Nephron (organoid): ENCODE data around the gene EPHA5.

Source experiments
- H3K27ac Mint-ChIP-seq, 3 experiments: 2 replicates each; pipeline ENCODE4 v1.8.0; 2020; ENCODE audit warnings: mixed read lengths in 3 of 3, mild to moderate bottlenecking in 2 of 3, moderate library complexity in 1 of 3
- H3K27me3 Mint-ChIP-seq: 2 replicates; pipeline ENCODE4 v1.8.0; 2021; ENCODE audit warnings: low read depth, mild to moderate bottlenecking, moderate library complexity, mixed read lengths
- H3K36me3 Mint-ChIP-seq: 2 replicates; pipeline ENCODE4 v1.8.0; 2020; ENCODE audit warnings: low read depth, mixed read lengths
- H3K4me1 Mint-ChIP-seq: 2 replicates; pipeline ENCODE4 v1.8.0; 2020; ENCODE audit warnings: mixed read lengths
- H3K4me3 Mint-ChIP-seq, 3 experiments: 2 replicates each; pipeline ENCODE4 v1.8.0; 2020; ENCODE audit warnings: mild to moderate bottlenecking in 3 of 3, mixed read lengths in 3 of 3, moderate library complexity in 2 of 3
- H3K9me3 Mint-ChIP-seq: 2 replicates; pipeline ENCODE4 v1.8.0; 2020; ENCODE audit warnings: mixed read lengths
- TF ChIP-seq, protein P1 (sequence below), 3 experiments: fragments of 200-600 bp; sonication (generic); IDR thresholded peaks; one replicate each; pipeline ENCODE4 v1.5.0; 2021; ENCODE audit warnings: antibody characterized with exemption in 3 of 3; ENCODE audit not compliant: unreplicated experiment in 3 of 3

EPHA5 gene

GRCh38 chr4:65302145-65302544 lies 368.1 kb downstream of the EPHA5 start:
- TF ChIP-seq, protein P1, sequence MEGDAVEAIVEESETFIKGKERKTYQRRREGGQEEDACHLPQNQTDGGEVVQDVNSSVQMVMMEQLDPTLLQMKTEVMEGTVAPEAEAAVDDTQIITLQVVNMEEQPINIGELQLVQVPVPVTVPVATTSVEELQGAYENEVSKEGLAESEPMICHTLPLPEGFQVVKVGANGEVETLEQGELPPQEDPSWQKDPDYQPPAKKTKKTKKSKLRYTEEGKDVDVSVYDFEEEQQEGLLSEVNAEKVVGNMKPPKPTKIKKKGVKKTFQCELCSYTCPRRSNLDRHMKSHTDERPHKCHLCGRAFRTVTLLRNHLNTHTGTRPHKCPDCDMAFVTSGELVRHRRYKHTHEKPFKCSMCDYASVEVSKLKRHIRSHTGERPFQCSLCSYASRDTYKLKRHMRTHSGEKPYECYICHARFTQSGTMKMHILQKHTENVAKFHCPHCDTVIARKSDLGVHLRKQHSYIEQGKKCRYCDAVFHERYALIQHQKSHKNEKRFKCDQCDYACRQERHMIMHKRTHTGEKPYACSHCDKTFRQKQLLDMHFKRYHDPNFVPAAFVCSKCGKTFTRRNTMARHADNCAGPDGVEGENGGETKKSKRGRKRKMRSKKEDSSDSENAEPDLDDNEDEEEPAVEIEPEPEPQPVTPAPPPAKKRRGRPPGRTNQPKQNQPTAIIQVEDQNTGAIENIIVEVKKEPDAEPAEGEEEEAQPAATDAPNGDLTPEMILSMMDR (IDR thresholded peaks at IDR 0.05; ENCODE audit: unreplicated experiment in 3 of 3): no peak
- Mint-ChIP-seq H3K27ac (no peak overlapping the region), H3K36me3 (no peaks in the 10 kb centered on the region), H3K27me3 (no peaks in the 10 kb centered on the region), H3K4me1 (no peaks in the 10 kb centered on the region), H3K9me3 (no peaks in the 10 kb centered on the region), H3K4me3 (no peak overlapping the region)

DNA sequence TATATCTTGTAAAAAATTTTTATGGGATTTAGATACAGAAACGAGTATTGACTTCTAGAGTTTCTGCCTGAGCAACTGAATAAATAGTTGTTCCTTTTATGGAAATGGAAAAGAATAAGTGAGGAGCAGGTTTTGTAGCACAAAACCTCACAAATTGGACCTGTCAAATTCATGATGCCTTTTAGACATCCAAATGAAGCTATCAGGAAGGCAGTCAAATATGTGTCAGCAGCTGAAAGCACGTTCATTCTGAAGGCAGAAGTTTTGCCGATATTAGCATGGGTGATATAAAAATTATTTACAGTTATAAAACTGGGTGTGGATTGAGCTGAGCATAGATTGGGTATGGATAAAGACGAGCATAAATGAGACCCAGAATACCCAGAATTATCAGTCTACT lies 374.0 kb downstream of the EPHA5 start:
- Mint-ChIP-seq H3K27ac (no peak overlapping the region), H3K4me1 (no peaks in the 10 kb centered on the region), H3K27me3 (no peaks in the 10 kb centered on the region), H3K9me3 (no peaks in the 10 kb centered on the region), H3K36me3 (no peaks in the 10 kb centered on the region), H3K4me3 (no peak overlapping the region)
- TF ChIP-seq, protein P1 (IDR thresholded peaks at IDR 0.05; ENCODE audit: unreplicated experiment in 3 of 3): no peak

GRCh38 chr4:65287071-65287470 lies 383.2 kb downstream of the EPHA5 start:
- Mint-ChIP-seq H3K36me3 (no peaks in the 10 kb centered on the region), H3K27me3 (no peaks in the 10 kb centered on the region), H3K9me3 (peaks cover 5% of the 10 kb centered on the region), H3K27ac (no peak overlapping the region), H3K4me3 (no peak overlapping the region), H3K4me1 (no peaks in the 10 kb centered on the region)
- TF ChIP-seq, protein P1 (IDR thresholded peaks at IDR 0.05; ENCODE audit: unreplicated experiment in 3 of 3): no peak
